Amniotic stem cell (primary cell): ENCODE measurements around the gene GPSM1.

Experiments used
- DNase-seq: peaks from one replicate; lab custom pipeline; 2025; lab: John Stamatoyannopoulos, UW

The GPSM1 gene

GRCh38 chr9:136304981-136305380 is 22.4 kb upstream of the GPSM1 start:
- DNase-seq, result no peak

- DNase-seq, result no peak
Measured at GRCh38 chr9:136305804-136306203, 21.5 kb upstream of the GPSM1 start.

GRCh38 chr9:136306211-136307208 is 20.8 kb upstream of the GPSM1 start:
- no peak for DNase-seq

GRCh38 chr9:136307215-136307750 is 20.1 kb upstream of the GPSM1 start:
- no peak for DNase-seq

GRCh38 chr9:136308006-136308701 is 19.2 kb upstream of the GPSM1 start:
- DNase-seq, result no peak

GRCh38 chr9:136308702-136309053 is 18.7 kb upstream of the GPSM1 start:
- no peak for DNase-seq

- DNase-seq, result no peak
Measured at GRCh38 chr9:136309101-136309801, 18.1 kb upstream of the GPSM1 start.

- no peak for DNase-seq
Measured at GRCh38 chr9:136309806-136310220, 17.5 kb upstream of the GPSM1 start.

- no peak for DNase-seq
Measured at GRCh38 chr9:136310273-136311030, 16.9 kb upstream of the GPSM1 start.

- DNase-seq, result no peak
Measured at GRCh38 chr9:136311051-136312008, 16.0 kb upstream of the GPSM1 start.

GRCh38 chr9:136312009-136312375 is 15.3 kb upstream of the GPSM1 start:
- DNase-seq, result no peak

- DNase-seq, result no peak
Measured at GRCh38 chr9:136312436-136312835, 14.9 kb upstream of the GPSM1 start.

GRCh38 chr9:136313111-136314055 is 14.0 kb upstream of the GPSM1 start:
- DNase-seq, result no peak

GRCh38 chr9:136314056-136314416 is 13.3 kb upstream of the GPSM1 start:
- no peak for DNase-seq

- no peak for DNase-seq
Measured at GRCh38 chr9:136314944-136315343, 12.4 kb upstream of the GPSM1 start.

GRCh38 chr9:136316271-136316751 is 11.0 kb upstream of the GPSM1 start:
- DNase-seq, result no peak

- no peak for DNase-seq
Measured at GRCh38 chr9:136316896-136317676, 10.3 kb upstream of the GPSM1 start.

- DNase-seq, result no peak
Measured at GRCh38 chr9:136317695-136318094, 9.6 kb upstream of the GPSM1 start.
